ENCODE measurements around the gene TPPP2. TPM values are rescaled to one million over a fixed set of nuclear protein-coding genes. Genes with fewer than 3 reads are reported as not detected.

The TPPP2 gene
- total and polyA plus RNA-seq, 2 donors (not counting 1 experiment from before 2014, with no cell fraction given) = not detected

- Histone ChIP-seq H3K4me1 (ENCODE audit: control insufficient read depth in 2 of 2, insufficient read depth in 2 of 2, low read length in 2 of 2) (no peaks in the 10 kb centered on the region), H3K9me3 (ENCODE audit: control extremely low read depth in 1 of 3, control insufficient read depth in 2 of 3, insufficient read depth in 1 of 3, low read length in 2 of 3) (no peaks in the 10 kb centered on the region), H3K27me3 (replicated peaks in 1 of 4; ENCODE audit: control extremely low read depth in 1 of 4, control insufficient read depth in 3 of 4, insufficient read depth in 4 of 4, low read length in 3 of 4) (peaks cover 0 to 15% (median 0%) of the 10 kb centered on the region in 4 experiments), H3K4me2 (replicated peaks; ENCODE audit: low read depth, low read length, poor library complexity, severe bottlenecking) (no peak overlapping the region), H3K4me3 (ENCODE audit: control extremely low read depth in 1 of 5, extremely low read depth in 1 of 5, insufficient read depth in 1 of 5, low read depth in 2 of 5, low read length in 4 of 5) (no peak overlapping the region), H3K79me2 (ENCODE audit: control insufficient read depth, insufficient read depth, low read length) (no peaks in the 10 kb centered on the region), H4K20me1 (ENCODE audit: control insufficient read depth, insufficient read depth, low read length, poor library complexity, severe bottlenecking) (no peaks in the 10 kb centered on the region), H3K9ac (ENCODE audit: low read length) (no peak overlapping the region), H3K27ac (ENCODE audit: low read length in 2 of 2) (no peak overlapping the region), H2AFZ (ENCODE audit: insufficient read depth, low read depth, low read length, poor library complexity, severe bottlenecking) (no peak overlapping the region), H3K36me3 (replicated peaks in 1 of 2; ENCODE audit: control extremely low read depth in 1 of 2, control insufficient read depth in 1 of 2, extremely low read depth in 1 of 2, insufficient read depth in 2 of 2, low read length in 1 of 2) (no peaks in the 10 kb centered on the region)
- ChIA-PET CTCF (interaction anchor here (1.1 to 6.9 kb wide), 3 partner anchors 12 to 56 kb away, joined by 3 to 87 read pairs (median 4); no protein-coding TSS in a partner anchor), POLR2A (no interaction called here)
- no peak overlapping the region for H3K4me3 Mint-ChIP-seq
- intact Hi-C loops (cut with micrococcal nuclease) = no loop called here
- DNase-seq (no peak), ATAC-seq (ENCODE audit: low read depth) (no peak)
- H3K4me1 Mint-ChIP-seq = no peaks in the 10 kb centered on the region
- 87% methylated on average over 4 of the region's 7 CpGs for whole genome bisulfite sequencing (ENCODE audit: insufficient coverage)
- peaks cover 33% of the 10 kb centered on the region for H3K27me3 Mint-ChIP-seq
- no peak overlapping the region for H3K27ac Mint-ChIP-seq
- TF ChIP-seq CTCF (IDR thresholded peaks at IDR 0.05) (no peak), EZH2 (IDR thresholded peaks at IDR 0.05; ENCODE audit: borderline replicate concordance, insufficient read depth, low read depth, low read length, poor library complexity, severe bottlenecking) (no peak)
- H3K9me3 Mint-ChIP-seq (ENCODE audit: insufficient read depth) = no peaks in the 10 kb centered on the region
These were observed 6.7 kb downstream of the TPPP2 start for GRCh38 chr14:21036751-21037150.

- H3K9me3 Mint-ChIP-seq (ENCODE audit: insufficient read depth) = no peaks in the 10 kb centered on the region
- H3K4me1 Mint-ChIP-seq = no peaks in the 10 kb centered on the region
These were observed 7.1 kb downstream of the TPPP2 start for GRCh38 chr14:21037156-21037555.

More at GRCh38 chr14:21037156-21037555, 7.1 kb downstream of the TPPP2 start:
- Histone ChIP-seq H4K20me1 (ENCODE audit: control insufficient read depth, insufficient read depth, low read length, poor library complexity, severe bottlenecking) (no peaks in the 10 kb centered on the region), H3K79me2 (ENCODE audit: control insufficient read depth, insufficient read depth, low read length) (no peaks in the 10 kb centered on the region), H3K4me1 (ENCODE audit: control insufficient read depth in 2 of 2, insufficient read depth in 2 of 2, low read length in 2 of 2) (no peaks in the 10 kb centered on the region), H3K4me2 (replicated peaks; ENCODE audit: low read depth, low read length, poor library complexity, severe bottlenecking) (no peak overlapping the region), H3K27me3 (replicated peaks in 1 of 4; ENCODE audit: control extremely low read depth in 1 of 4, control insufficient read depth in 3 of 4, insufficient read depth in 4 of 4, low read length in 3 of 4) (peaks cover 0 to 11% (median 0%) of the 10 kb centered on the region in 4 experiments), H3K36me3 (replicated peaks in 1 of 2; ENCODE audit: control extremely low read depth in 1 of 2, control insufficient read depth in 1 of 2, extremely low read depth in 1 of 2, insufficient read depth in 2 of 2, low read length in 1 of 2) (no peaks in the 10 kb centered on the region), H3K4me3 (ENCODE audit: control extremely low read depth in 1 of 5, extremely low read depth in 1 of 5, insufficient read depth in 1 of 5, low read depth in 2 of 5, low read length in 4 of 5) (no peak overlapping the region), H2AFZ (ENCODE audit: insufficient read depth, low read depth, low read length, poor library complexity, severe bottlenecking) (no peak overlapping the region), H3K9me3 (ENCODE audit: control extremely low read depth in 1 of 3, control insufficient read depth in 2 of 3, insufficient read depth in 1 of 3, low read length in 2 of 3) (no peaks in the 10 kb centered on the region), H3K9ac (ENCODE audit: low read length) (no peak overlapping the region), H3K27ac (ENCODE audit: low read length in 2 of 2) (no peak overlapping the region)
- Mint-ChIP-seq H3K27me3 (peaks cover 37% of the 10 kb centered on the region), H3K27ac (no peak overlapping the region), H3K4me3 (no peak overlapping the region)
- DNase-seq (no peak), ATAC-seq (ENCODE audit: low read depth) (no peak)
- TF ChIP-seq CTCF (IDR thresholded peaks at IDR 0.05) = no peak
- TF ChIP-seq EZH2 (IDR thresholded peaks at IDR 0.05; ENCODE audit: borderline replicate concordance, insufficient read depth, low read depth, low read length, poor library complexity, severe bottlenecking) = no peak
- POLR2A ChIA-PET = no interaction called here
- WGBS (ENCODE audit: insufficient coverage) = 93% methylated on average over 2 of the region's 3 CpGs
- intact Hi-C loops (cut with micrococcal nuclease) = no loop called here
- CTCF ChIA-PET = interaction anchor here (0.9 to 6.9 kb wide), 3 partner anchors 18 to 55 kb away, joined by 3 to 87 read pairs (median 3); no protein-coding TSS in a partner anchor

Measured in B cell (primary cell).